ENCODE measurements around the gene ANKS6. TPM values are rescaled to one million over a fixed set of nuclear protein-coding genes. Genes with fewer than 3 reads are reported as not detected.

ANKS6 gene
- total RNA-seq, 2 donors from 2014 or later = 13.2 to 32.0 TPM

- DNase-seq = peak in 1 of 4 donors; percentile 45
- Histone ChIP-seq H3K27ac (peak overlapping the region in 1 of 4 donors; percentile 38), H3K4me3 (peak overlapping the region in 1 of 2 donors; percentile 23), H3K4me1 (peaks cover 32% of the 10 kb centered on the region), H3K27me3 (no peaks in the 10 kb centered on the region), H3K9me3 (no peaks in the 10 kb centered on the region), H3K36me3 (replicated peaks in 1 of 2; ENCODE audit: insufficient read depth in 1 of 2, low read depth in 2 of 2) (no peaks in the 10 kb centered on the region)
- ATAC-seq = peak; percentile 36
- TF ChIP-seq POLR2A (IDR thresholded peaks at IDR 0.05) (no peak), CTCF (IDR thresholded peaks at IDR 0.05) (no peak)
- intact Hi-C loops (cut with DNase I) = no loop called here
- WGBS, 2 donors = 0 to 1% methylated on average over 11 to 34 of the region's 46 CpGs
Observed at GRCh38 chr9:98807814-98808195, 11.4 kb upstream of the ANKS6 start.

- peaks cover 32% of the 10 kb centered on the region for H3K4me1 ChIP-seq
- ATAC-seq (peak; percentile 75), DNase-seq (peak; percentile 47 to 69 (median 50))
- H3K27me3 ChIP-seq = no peaks in the 10 kb centered on the region
- 5 to 17% methylated on average over 9 to 45 of the region's 51 CpGs for WGBS, 2 donors
- intact Hi-C loops (cut with DNase I) = no loop called here
- H3K36me3 ChIP-seq (replicated peaks in 1 of 2; ENCODE audit: insufficient read depth in 1 of 2, low read depth in 2 of 2) = no peaks in the 10 kb centered on the region
- H3K9me3 ChIP-seq = no peaks in the 10 kb centered on the region
- H3K4me3 ChIP-seq = peak within 1 kb of the TSS in 1 of 2 donors; percentile 23
- TF ChIP-seq POLR2A (IDR thresholded peaks at IDR 0.05) = peak in 1 of 3 donors; percentile 26
- TF ChIP-seq CTCF (IDR thresholded peaks at IDR 0.05) = peak in 2 of 7 experiments; percentile 6 to 22
- H3K27ac ChIP-seq = peak within 1 kb of the TSS in 3 of 4 donors; percentile 10 to 56 (median 49)
Observed at GRCh38 chr9:98807070-98807813, 10.9 kb upstream of the ANKS6 start, which contains the start of gene GALNT12. Gene GALNT12, plus strand, starts transcription at chr9:98807670. Its CDS starts 29 bp downstream, at chr9:98807699.

GRCh38 chr9:98806394-98807035 is 10.2 kb upstream of the ANKS6 start:
- H3K4me1 ChIP-seq = peaks cover 32% of the 10 kb centered on the region
- peak overlapping the region in 1 of 4 donors; percentile 49 for H3K27ac ChIP-seq
- H3K27me3 ChIP-seq = no peaks in the 10 kb centered on the region
- no peaks in the 10 kb centered on the region for H3K9me3 ChIP-seq
- DNase-seq (no peak), ATAC-seq (no peak)
- 68 to 76% methylated on average over 8 of the region's 8 CpGs for WGBS, 2 donors
- H3K36me3 ChIP-seq (replicated peaks in 1 of 2; ENCODE audit: insufficient read depth in 1 of 2, low read depth in 2 of 2) = no peaks in the 10 kb centered on the region
- intact Hi-C loops (cut with DNase I) = no loop called here
- TF ChIP-seq POLR2A (IDR thresholded peaks at IDR 0.05) = no peak
- peak in 3 of 7 experiments; percentile 6 to 20 (median 15) for TF ChIP-seq CTCF (IDR thresholded peaks at IDR 0.05)
- no peak overlapping the region for H3K4me3 ChIP-seq

GRCh38 chr9:98805506-98806272 is 9.3 kb upstream of the ANKS6 start:
- intact Hi-C loops (cut with DNase I) = no loop called here
- ATAC-seq = no peak
- 74 to 91% methylated on average over 6 to 8 of the region's 8 CpGs for WGBS, 2 donors
- no peaks in the 10 kb centered on the region for H3K36me3 ChIP-seq (replicated peaks in 1 of 2; ENCODE audit: insufficient read depth in 1 of 2, low read depth in 2 of 2)
- peak in 1 of 4 donors; percentile 0 for DNase-seq
- TF ChIP-seq CTCF (IDR thresholded peaks at IDR 0.05) = no peak
- no peak for TF ChIP-seq POLR2A (IDR thresholded peaks at IDR 0.05)
- H3K27ac ChIP-seq = no peak overlapping the region
- no peak overlapping the region for H3K4me3 ChIP-seq
- peaks cover 32% of the 10 kb centered on the region for H3K4me1 ChIP-seq
- H3K27me3 ChIP-seq = no peaks in the 10 kb centered on the region
- no peaks in the 10 kb centered on the region for H3K9me3 ChIP-seq
